WTC11 (cell line): ENCODE results near the gene FUT6. TPM values are rescaled to one million over a fixed set of nuclear protein-coding genes. Genes with fewer than 3 reads are reported as not detected.
A peak's percentile ranks its signal among the peaks of the same experiment; 100 is the strongest.

ENCODE experiments used
- ATAC-seq: fragments of 200-7000 bp; cut with Tn5 transposase; 2 replicates; pipeline ENCODE4 v1.10.0; 2021; ENCODE audit warnings: mild to moderate bottlenecking, moderate library complexity
- CTCF ChIA-PET: fragments of 300-600 bp; sonication (Branson Sonifier 250); formaldehyde crosslinking; loops from one replicate; lab custom pipeline; 2021; ENCODE audit warnings: antibody characterized with exemption; lab: Charles Lee
- POLR2A ChIA-PET: fragments of 350-600 bp; sonication (Branson Sonifier 250); formaldehyde crosslinking; loops from one replicate; lab custom pipeline; 2021; ENCODE audit warnings: antibody characterized with exemption; lab: Charles Lee
- DNase-seq: peaks from one replicate; pipeline ENCODE4 v3.0.0; 2021; ENCODE audit warnings: low spot score
- H3K27ac Mint-ChIP-seq: 2 replicates; pipeline ENCODE4 v1.8.0; 2021; ENCODE audit warnings: mixed read lengths
- H3K27me3 Mint-ChIP-seq: 2 replicates; pipeline ENCODE4 v1.8.0; 2021; ENCODE audit warnings: low read depth, mild to moderate bottlenecking, moderate library complexity, mixed read lengths
- H3K36me3 Mint-ChIP-seq: 2 replicates; pipeline ENCODE4 v1.8.0; 2021; ENCODE audit warnings: mixed read lengths
- H3K4me1 Mint-ChIP-seq: 2 replicates; pipeline ENCODE4 v1.8.0; 2022; ENCODE audit warnings: mixed read lengths
- H3K4me3 Mint-ChIP-seq: 2 replicates; pipeline ENCODE4 v1.8.0; 2021; ENCODE audit warnings: mild to moderate bottlenecking, moderate library complexity, mixed read lengths
- H3K9me3 Mint-ChIP-seq: 2 replicates; pipeline ENCODE4 v1.8.0; 2021; ENCODE audit warnings: mixed read lengths
- ATF2 ChIP-seq: sonication (generic); formaldehyde crosslinking; IDR thresholded peaks from 2 replicates; pipeline ENCODE4 v1.8.1; 2022; ENCODE audit warnings: low read depth, missing genetic modification reagents, borderline replicate concordance
- ATF3 ChIP-seq: sonication (generic); formaldehyde crosslinking; conservative IDR thresholded peaks from 2 replicates; pipeline ENCODE4 v1.8.1; 2022; ENCODE audit warnings: mild to moderate bottlenecking, missing genetic modification reagents
- ELF4 ChIP-seq: sonication (generic); formaldehyde crosslinking; IDR thresholded peaks from 2 replicates; pipeline ENCODE4 v1.8.1; 2022; ENCODE audit warnings: low read depth, mild to moderate bottlenecking, moderate library complexity, missing genetic modification reagents
- GABPB1 ChIP-seq: sonication (generic); formaldehyde crosslinking; IDR thresholded peaks from 2 replicates; pipeline ENCODE4 v1.8.1; 2023; ENCODE audit warnings: mild to moderate bottlenecking, missing genetic modification reagents
- NR1H2 ChIP-seq: sonication (generic); formaldehyde crosslinking; IDR thresholded peaks from 2 replicates; pipeline ENCODE4 v1.9.0; 2021; ENCODE audit warnings: mild to moderate bottlenecking, moderate library complexity, missing genetic modification reagents
- NR3C1 ChIP-seq: sonication (generic); formaldehyde crosslinking; conservative IDR thresholded peaks from 2 replicates; pipeline ENCODE4 v1.8.1; 2023; ENCODE audit warnings: low read depth, mild to moderate bottlenecking, missing genetic modification reagents
- PRDM15 ChIP-seq: sonication (generic); formaldehyde crosslinking; IDR thresholded peaks from 2 replicates; pipeline ENCODE4 v1.8.0; 2022; ENCODE audit warnings: missing genetic modification reagents
- PREB ChIP-seq: sonication (generic); formaldehyde crosslinking; IDR thresholded peaks from 2 replicates; pipeline ENCODE4 v1.8.1; 2022; ENCODE audit warnings: mild to moderate bottlenecking, missing genetic modification reagents, moderate library complexity, borderline replicate concordance
- PRRX2 ChIP-seq: fragments of 250-450 bp; sonication (Bioruptor Pico); IDR thresholded peaks from 2 replicates; pipeline ENCODE4 v1.8.0; 2021; ENCODE audit warnings: mild to moderate bottlenecking
- SMAD3 ChIP-seq: sonication (generic); formaldehyde crosslinking; IDR thresholded peaks from 2 replicates; pipeline ENCODE4 v1.8.0; 2022; ENCODE audit warnings: missing genetic modification reagents, mild to moderate bottlenecking, borderline replicate concordance
- SOX15 ChIP-seq: fragments of 250-450 bp; sonication (Bioruptor Pico); IDR thresholded peaks from 2 replicates; pipeline ENCODE4 v1.9.0; 2021; ENCODE audit warnings: mild to moderate bottlenecking
- SP1 ChIP-seq: sonication (generic); formaldehyde crosslinking; conservative IDR thresholded peaks from 2 replicates; pipeline ENCODE4 v1.8.1; 2022; ENCODE audit warnings: missing genetic modification reagents
- TEAD4 ChIP-seq: sonication (generic); formaldehyde crosslinking; IDR thresholded peaks from 2 replicates; pipeline ENCODE4 v1.8.0; 2022; ENCODE audit warnings: mild to moderate bottlenecking, missing genetic modification reagents
- ZBTB21 ChIP-seq: sonication (generic); formaldehyde crosslinking; IDR thresholded peaks from 2 replicates; pipeline ENCODE4 v1.8.1; 2023; ENCODE audit warnings: mild to moderate bottlenecking, missing genetic modification reagents, borderline replicate concordance
- ZMAT4 ChIP-seq: fragments of 250-450 bp; sonication (Bioruptor Pico); IDR thresholded peaks from 2 replicates; pipeline ENCODE4 v1.9.0; 2021; ENCODE audit warnings: mild to moderate bottlenecking
- ZNF281 ChIP-seq: sonication (generic); formaldehyde crosslinking; IDR thresholded peaks from 2 replicates; pipeline ENCODE4 v1.8.0; 2023; ENCODE audit warnings: mild to moderate bottlenecking, missing genetic modification reagents
- total RNA-seq: library from RNA; stranded (reverse); gene quantifications from 3 replicates; pipeline ENCODE4 v1.2.3, GENCODE V29; 2021
- TF ChIP-seq, protein P1 (sequence below): sonication (generic); formaldehyde crosslinking; IDR thresholded peaks from 2 replicates; pipeline ENCODE4 v1.8.1; 2023; ENCODE audit warnings: mild to moderate bottlenecking, missing genetic modification reagents, borderline replicate concordance

Gene FUT6
- total RNA-seq, 1 experiment from 2014 or later = not detected

DNA sequence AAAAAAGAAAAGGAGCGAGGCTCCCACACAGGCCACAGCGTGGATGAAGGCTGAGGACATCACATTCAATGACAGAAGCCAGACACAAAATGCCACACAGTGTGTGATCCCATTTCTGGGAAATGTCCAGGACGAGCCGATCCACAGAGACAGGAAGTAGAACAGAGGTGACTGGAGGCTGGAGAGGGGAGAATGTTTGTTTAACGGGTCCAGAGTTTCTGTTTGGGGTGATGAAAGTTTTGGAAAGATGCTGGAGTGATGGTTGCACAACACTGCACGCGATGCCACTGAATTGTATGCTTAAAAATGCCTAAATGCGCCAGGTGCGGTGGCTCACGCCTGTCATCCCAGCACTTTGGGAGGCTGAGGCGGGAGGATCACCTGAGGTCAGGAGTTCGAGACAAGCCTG lies 31.5 kb upstream of the FUT6 start:
- Mint-ChIP-seq H3K4me3 (no peak overlapping the region), H3K36me3 (no peaks in the 10 kb centered on the region), H3K27ac (no peak overlapping the region), H3K9me3 (no peaks in the 10 kb centered on the region), H3K4me1 (no peaks in the 10 kb centered on the region), H3K27me3 (peaks cover 2% of the 10 kb centered on the region; the same call in 1 of the 2 replicates)
- POLR2A ChIA-PET = no interaction called here
- TF ChIP-seq GABPB1 (CRISPR knock-in tag) = peak; percentile 99
- TF ChIP-seq NR3C1 = no peak
- TF ChIP-seq ZBTB21 = no peak
- DNase-seq (no peak), ATAC-seq (no peak)
- CTCF ChIA-PET = no interaction called here

DNA sequence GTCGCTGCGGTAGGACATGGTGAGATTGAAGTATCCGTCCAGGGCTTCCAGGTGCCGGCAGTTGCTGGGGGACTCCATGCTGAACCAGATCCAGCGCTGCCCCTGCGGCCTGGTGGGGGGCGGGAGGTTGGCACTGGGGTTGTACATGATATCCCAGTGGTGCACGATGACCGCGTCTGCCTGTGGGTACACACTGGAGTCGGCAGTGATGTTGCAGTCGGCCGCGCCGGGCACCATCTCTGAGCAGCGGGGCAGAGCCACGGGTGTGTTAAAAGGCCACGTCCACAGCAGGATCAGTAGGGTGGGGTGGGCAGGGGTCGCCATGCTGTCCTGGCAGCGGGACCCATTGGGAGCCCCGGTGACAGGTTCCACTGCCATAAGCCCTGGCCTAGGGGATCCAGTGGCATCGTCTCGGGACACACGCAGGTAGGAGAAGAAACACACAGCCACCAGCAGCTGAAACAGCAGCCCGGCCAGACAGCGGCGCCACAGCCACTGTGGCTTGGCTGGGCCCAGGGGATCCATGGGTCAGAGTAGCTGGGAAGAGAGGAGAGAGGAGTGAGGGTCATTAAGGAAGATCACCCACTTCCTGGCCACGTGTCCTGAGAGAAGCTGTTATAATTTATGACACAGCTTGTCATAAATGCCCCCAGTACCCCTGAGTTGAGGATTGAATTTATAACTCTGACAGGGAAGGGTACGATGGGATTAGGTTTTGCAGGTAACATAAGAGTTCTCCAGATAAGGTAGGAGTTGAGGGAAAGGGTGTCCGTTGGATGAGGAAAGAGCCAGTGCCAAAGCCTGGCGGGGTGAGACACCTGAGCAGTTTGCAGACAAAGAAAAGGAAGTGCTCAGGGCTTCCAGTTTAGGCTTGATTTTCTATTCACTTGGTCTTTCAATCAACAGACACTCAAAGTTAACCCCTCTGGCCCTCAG lies 28.0 kb upstream of the FUT6 start:
- TF ChIP-seq ATF2 (CRISPR knock-in tag) = no peak
- TF ChIP-seq SMAD3 (CRISPR knock-in tag) = no peak
- TF ChIP-seq, protein P1, sequence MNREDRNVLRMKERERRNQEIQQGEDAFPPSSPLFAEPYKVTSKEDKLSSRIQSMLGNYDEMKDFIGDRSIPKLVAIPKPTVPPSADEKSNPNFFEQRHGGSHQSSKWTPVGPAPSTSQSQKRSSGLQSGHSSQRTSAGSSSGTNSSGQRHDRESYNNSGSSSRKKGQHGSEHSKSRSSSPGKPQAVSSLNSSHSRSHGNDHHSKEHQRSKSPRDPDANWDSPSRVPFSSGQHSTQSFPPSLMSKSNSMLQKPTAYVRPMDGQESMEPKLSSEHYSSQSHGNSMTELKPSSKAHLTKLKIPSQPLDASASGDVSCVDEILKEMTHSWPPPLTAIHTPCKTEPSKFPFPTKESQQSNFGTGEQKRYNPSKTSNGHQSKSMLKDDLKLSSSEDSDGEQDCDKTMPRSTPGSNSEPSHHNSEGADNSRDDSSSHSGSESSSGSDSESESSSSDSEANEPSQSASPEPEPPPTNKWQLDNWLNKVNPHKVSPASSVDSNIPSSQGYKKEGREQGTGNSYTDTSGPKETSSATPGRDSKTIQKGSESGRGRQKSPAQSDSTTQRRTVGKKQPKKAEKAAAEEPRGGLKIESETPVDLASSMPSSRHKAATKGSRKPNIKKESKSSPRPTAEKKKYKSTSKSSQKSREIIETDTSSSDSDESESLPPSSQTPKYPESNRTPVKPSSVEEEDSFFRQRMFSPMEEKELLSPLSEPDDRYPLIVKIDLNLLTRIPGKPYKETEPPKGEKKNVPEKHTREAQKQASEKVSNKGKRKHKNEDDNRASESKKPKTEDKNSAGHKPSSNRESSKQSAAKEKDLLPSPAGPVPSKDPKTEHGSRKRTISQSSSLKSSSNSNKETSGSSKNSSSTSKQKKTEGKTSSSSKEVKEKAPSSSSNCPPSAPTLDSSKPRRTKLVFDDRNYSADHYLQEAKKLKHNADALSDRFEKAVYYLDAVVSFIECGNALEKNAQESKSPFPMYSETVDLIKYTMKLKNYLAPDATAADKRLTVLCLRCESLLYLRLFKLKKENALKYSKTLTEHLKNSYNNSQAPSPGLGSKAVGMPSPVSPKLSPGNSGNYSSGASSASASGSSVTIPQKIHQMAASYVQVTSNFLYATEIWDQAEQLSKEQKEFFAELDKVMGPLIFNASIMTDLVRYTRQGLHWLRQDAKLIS (CRISPR knock-in tag) = no peak
- no peak for TF ChIP-seq ATF3 (CRISPR knock-in tag)
- TF ChIP-seq ELF4 = no peak
- no peak for TF ChIP-seq TEAD4 (CRISPR knock-in tag)
- TF ChIP-seq PRRX2 = no peak
- TF ChIP-seq PREB (CRISPR knock-in tag) = no peak
- TF ChIP-seq NR1H2 = no peak
- ChIA-PET POLR2A (no interaction called here), CTCF (no interaction called here)
- ATAC-seq (no peak), DNase-seq (no peak)
- Mint-ChIP-seq H3K27ac (no peak overlapping the region), H3K9me3 (no peaks in the 10 kb centered on the region), H3K4me1 (no peaks in the 10 kb centered on the region), H3K4me3 (no peak overlapping the region), H3K36me3 (no peaks in the 10 kb centered on the region), H3K27me3 (peaks cover 2% of the 10 kb centered on the region; the same call in 1 of the 2 replicates)

GRCh38 chr19:5865772-5866171 lies 26.3 kb upstream of the FUT6 start:
- no peaks in the 10 kb centered on the region for H3K36me3 Mint-ChIP-seq
- H3K27ac Mint-ChIP-seq = no peak overlapping the region
- peaks cover 9% of the 10 kb centered on the region for H3K27me3 Mint-ChIP-seq
- H3K4me1 Mint-ChIP-seq = no peaks in the 10 kb centered on the region
- H3K4me3 Mint-ChIP-seq = no peak overlapping the region
- POLR2A ChIA-PET = no interaction called here
- no peak for DNase-seq
- no peaks in the 10 kb centered on the region for H3K9me3 Mint-ChIP-seq
- ATAC-seq = no peak
- CTCF ChIA-PET = interaction anchor here (0.6 to 0.7 kb wide), 2 partner anchors 38 to 62 kb away, joined by 3 to 5 read pairs; no protein-coding TSS in a partner anchor
- no peak for TF ChIP-seq SP1 (CRISPR knock-in tag)
- no peak for TF ChIP-seq ZNF281 (CRISPR knock-in tag)
- no peak for TF ChIP-seq SOX15
- TF ChIP-seq ZMAT4 (CRISPR knock-in tag) = no peak
- TF ChIP-seq PRDM15 (CRISPR knock-in tag) = no peak
